ENCODE data around the gene SLC12A8. TPM values are rescaled to one million over a fixed set of nuclear protein-coding genes. Genes with fewer than 3 reads are reported as not detected.

The SLC12A8 gene
- total RNA-seq, 4 donors from 2014 or later, result 0.26 to 4.7 (median 0.58) TPM; not detected in 1

- H3K36me3 ChIP-seq, result no peaks in the 10 kb centered on the region
- H3K4me3 ChIP-seq, result no peak overlapping the region
- DNase-seq, result no peak
- no peaks in the 10 kb centered on the region for H3K27me3 ChIP-seq
- no peak for TF ChIP-seq POLR2A (IDR thresholded peaks at IDR 0.05)
- no peak for TF ChIP-seq CTCF (IDR thresholded peaks at IDR 0.05)
- intact Hi-C loops (cut with DNase I; ENCODE audit: low total_unique reads), result no loop called here
- H3K4me1 ChIP-seq, result peaks cover 0 to 7% of the 10 kb centered on the region in 2 donors
- H3K9me3 ChIP-seq, result no peaks in the 10 kb centered on the region
- no peak overlapping the region for H3K27ac ChIP-seq
These were observed 65.1 kb downstream of the SLC12A8 start for GRCh38 chr3:125147491-125147820.

- intact Hi-C loops (cut with DNase I; ENCODE audit: low total_unique reads), result no loop called here
- no peaks in the 10 kb centered on the region for H3K9me3 ChIP-seq
- peaks cover 0 to 7% of the 10 kb centered on the region in 2 donors for H3K4me1 ChIP-seq
- DNase-seq, result no peak
- H3K4me3 ChIP-seq, result no peak overlapping the region
- no peaks in the 10 kb centered on the region for H3K27me3 ChIP-seq
- H3K27ac ChIP-seq, result no peak overlapping the region
- no peaks in the 10 kb centered on the region for H3K36me3 ChIP-seq
- no peak for TF ChIP-seq CTCF (IDR thresholded peaks at IDR 0.05)
These were observed 65.7 kb downstream of the SLC12A8 start for GRCh38 chr3:125146626-125147490.

- Histone ChIP-seq H3K27me3 (no peaks in the 10 kb centered on the region), H3K9me3 (no peaks in the 10 kb centered on the region), H3K4me3 (no peak overlapping the region), H3K27ac (no peak overlapping the region), H3K36me3 (no peaks in the 10 kb centered on the region), H3K4me1 (peaks cover 0 to 7% of the 10 kb centered on the region in 2 donors)
- TF ChIP-seq POLR2A (IDR thresholded peaks at IDR 0.05) (no peak), CTCF (IDR thresholded peaks at IDR 0.05) (no peak)
- intact Hi-C loops (cut with DNase I; ENCODE audit: low total_unique reads), result no loop called here
- DNase-seq, result no peak
These were observed 66.6 kb downstream of the SLC12A8 start for GRCh38 chr3:125145751-125146475.

- intact Hi-C loops (cut with DNase I; ENCODE audit: low total_unique reads), result no loop called here
- TF ChIP-seq POLR2A (IDR thresholded peaks at IDR 0.05) (no peak), CTCF (IDR thresholded peaks at IDR 0.05) (no peak)
- Histone ChIP-seq H3K36me3 (no peaks in the 10 kb centered on the region), H3K27ac (no peak overlapping the region), H3K4me1 (peaks cover 0 to 7% of the 10 kb centered on the region in 2 donors), H3K27me3 (no peaks in the 10 kb centered on the region), H3K4me3 (no peak overlapping the region), H3K9me3 (no peaks in the 10 kb centered on the region)
- no peak for DNase-seq
These were observed 67.8 kb downstream of the SLC12A8 start for GRCh38 chr3:125144653-125145314.
